Ishikawa (cell line): ENCODE data around the gene AIM2.

Source experiments
- CEBPB ChIP-seq: IDR thresholded peaks from 2 replicates; pipeline ENCODE4 v1.6.1; 2012
- CREB1 ChIP-seq: IDR thresholded peaks from 2 replicates; pipeline ENCODE4 v1.6.1; 2012; ENCODE audit warnings: low read depth
- EGR1 ChIP-seq: IDR thresholded peaks from 2 replicates; pipeline ENCODE4 v1.6.1; 2012
- EP300 ChIP-seq: IDR thresholded peaks from 2 replicates; pipeline ENCODE4 v1.6.1; 2012; ENCODE audit warnings: borderline replicate concordance
- FOXM1 ChIP-seq: IDR thresholded peaks from 2 replicates; pipeline ENCODE4 v1.6.1; 2012; ENCODE audit warnings: low read depth, borderline replicate concordance
- NFIC ChIP-seq: IDR thresholded peaks from 2 replicates; pipeline ENCODE4 v1.6.1; 2012
- RAD21 ChIP-seq: IDR thresholded peaks from 2 replicates; pipeline ENCODE4 v1.6.1; 2012; ENCODE audit warnings: low read depth
- TAF1 ChIP-seq: IDR thresholded peaks from 2 replicates; pipeline ENCODE4 v1.6.1; 2012; ENCODE audit warnings: low read depth, mild to moderate bottlenecking
- TCF12 ChIP-seq: IDR thresholded peaks from 2 replicates; pipeline ENCODE4 v1.6.1; 2012; ENCODE audit warnings: low read depth
- TEAD4 ChIP-seq: IDR thresholded peaks from 2 replicates; pipeline ENCODE4 v1.6.1; 2012
- YY1 ChIP-seq: IDR thresholded peaks from 2 replicates; pipeline ENCODE4 v1.6.1; 2012; ENCODE audit warnings: low read depth
- ZBTB7A ChIP-seq: IDR thresholded peaks from 2 replicates; pipeline ENCODE4 v1.6.1; 2012; ENCODE audit warnings: low read depth
- TF ChIP-seq, protein P1 (sequence below): IDR thresholded peaks from 2 replicates; pipeline ENCODE4 v1.6.1; 2012
- TF ChIP-seq, protein P2 (sequence below): IDR thresholded peaks from 2 replicates; pipeline ENCODE4 v1.6.1; 2012; ENCODE audit warnings: low read depth, mild to moderate bottlenecking
- TF ChIP-seq, protein P3 (sequence below): IDR thresholded peaks from 2 replicates; pipeline ENCODE4 v1.6.1; 2012

Gene AIM2, protein sequence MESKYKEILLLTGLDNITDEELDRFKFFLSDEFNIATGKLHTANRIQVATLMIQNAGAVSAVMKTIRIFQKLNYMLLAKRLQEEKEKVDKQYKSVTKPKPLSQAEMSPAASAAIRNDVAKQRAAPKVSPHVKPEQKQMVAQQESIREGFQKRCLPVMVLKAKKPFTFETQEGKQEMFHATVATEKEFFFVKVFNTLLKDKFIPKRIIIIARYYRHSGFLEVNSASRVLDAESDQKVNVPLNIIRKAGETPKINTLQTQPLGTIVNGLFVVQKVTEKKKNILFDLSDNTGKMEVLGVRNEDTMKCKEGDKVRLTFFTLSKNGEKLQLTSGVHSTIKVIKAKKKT

DNA sequence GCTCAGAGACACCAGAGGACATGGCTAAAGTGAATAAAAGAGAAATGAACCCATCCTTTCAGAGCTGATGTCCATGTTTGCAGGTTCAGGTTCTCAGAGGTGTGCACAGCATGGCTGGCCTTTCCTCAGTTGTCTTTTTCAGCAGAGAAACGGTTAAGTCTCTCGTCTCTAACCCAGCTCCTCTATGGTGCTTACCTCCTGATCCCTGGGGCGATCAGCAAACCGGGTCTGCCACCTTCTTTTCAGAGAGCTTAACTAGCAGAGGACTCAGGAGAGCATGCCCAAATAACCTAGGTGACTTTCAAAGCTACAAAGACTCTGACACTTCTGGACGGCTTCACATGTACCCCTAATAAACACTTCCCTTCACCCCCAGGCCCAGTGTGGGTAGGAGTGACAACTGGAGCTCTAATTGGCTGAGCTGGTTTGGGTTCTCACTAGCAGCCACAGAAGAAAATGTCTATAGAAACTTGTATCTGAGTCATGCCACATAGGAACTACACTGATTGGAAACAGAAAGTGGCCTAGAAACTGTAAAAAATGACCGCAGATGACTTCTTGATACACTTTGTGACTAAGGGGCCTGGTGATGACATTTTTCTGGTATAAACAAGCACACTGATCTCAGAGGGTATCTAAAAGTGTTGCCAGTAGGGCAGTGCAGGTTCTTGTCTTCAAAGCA lies at the start of gene AIM2:
Gene AIM2 (minus strand): TSS at position 329 of the 682 bp plus-strand sequence. CDS start 3,267 bp downstream, outside the sequence.
- TF ChIP-seq EP300: no peak
- TF ChIP-seq CEBPB: no peak
- TF ChIP-seq, protein P1, sequence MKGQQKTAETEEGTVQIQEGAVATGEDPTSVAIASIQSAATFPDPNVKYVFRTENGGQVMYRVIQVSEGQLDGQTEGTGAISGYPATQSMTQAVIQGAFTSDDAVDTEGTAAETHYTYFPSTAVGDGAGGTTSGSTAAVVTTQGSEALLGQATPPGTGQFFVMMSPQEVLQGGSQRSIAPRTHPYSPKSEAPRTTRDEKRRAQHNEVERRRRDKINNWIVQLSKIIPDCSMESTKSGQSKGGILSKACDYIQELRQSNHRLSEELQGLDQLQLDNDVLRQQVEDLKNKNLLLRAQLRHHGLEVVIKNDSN: no peak
- TF ChIP-seq TAF1: no peak
- TF ChIP-seq YY1: no peak
- TF ChIP-seq NFIC: no peak
- TF ChIP-seq TEAD4: no peak
- no peak for TF ChIP-seq RAD21

DNA sequence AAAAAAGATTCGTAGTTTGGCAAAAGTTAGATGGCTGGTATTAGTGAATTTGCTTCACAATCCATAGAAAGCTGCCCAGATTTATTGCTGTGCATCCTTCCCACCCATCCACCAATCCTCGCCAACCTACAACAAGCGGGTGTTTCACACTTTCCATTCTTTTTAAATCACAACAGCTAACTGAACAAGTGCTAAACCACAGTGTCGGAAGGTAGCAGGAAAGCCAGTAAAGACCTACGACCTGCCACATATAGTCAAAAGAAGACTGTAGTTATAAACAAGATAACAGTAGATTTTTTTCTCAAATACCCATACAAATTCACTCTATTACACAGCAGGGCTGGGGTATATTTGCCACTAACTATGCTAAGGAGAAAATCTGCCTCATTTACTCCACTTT lies 47.0 kb upstream of the AIM2 start:
- TF ChIP-seq ZBTB7A (no peak), TEAD4 (no peak), NFIC (no peak), TCF12 (no peak), TAF1 (no peak), EGR1 (no peak), EP300 (no peak), YY1 (no peak), RAD21 (no peak), CEBPB (no peak), CREB1 (no peak), FOXM1 (no peak)
- TF ChIP-seq, protein P2, sequence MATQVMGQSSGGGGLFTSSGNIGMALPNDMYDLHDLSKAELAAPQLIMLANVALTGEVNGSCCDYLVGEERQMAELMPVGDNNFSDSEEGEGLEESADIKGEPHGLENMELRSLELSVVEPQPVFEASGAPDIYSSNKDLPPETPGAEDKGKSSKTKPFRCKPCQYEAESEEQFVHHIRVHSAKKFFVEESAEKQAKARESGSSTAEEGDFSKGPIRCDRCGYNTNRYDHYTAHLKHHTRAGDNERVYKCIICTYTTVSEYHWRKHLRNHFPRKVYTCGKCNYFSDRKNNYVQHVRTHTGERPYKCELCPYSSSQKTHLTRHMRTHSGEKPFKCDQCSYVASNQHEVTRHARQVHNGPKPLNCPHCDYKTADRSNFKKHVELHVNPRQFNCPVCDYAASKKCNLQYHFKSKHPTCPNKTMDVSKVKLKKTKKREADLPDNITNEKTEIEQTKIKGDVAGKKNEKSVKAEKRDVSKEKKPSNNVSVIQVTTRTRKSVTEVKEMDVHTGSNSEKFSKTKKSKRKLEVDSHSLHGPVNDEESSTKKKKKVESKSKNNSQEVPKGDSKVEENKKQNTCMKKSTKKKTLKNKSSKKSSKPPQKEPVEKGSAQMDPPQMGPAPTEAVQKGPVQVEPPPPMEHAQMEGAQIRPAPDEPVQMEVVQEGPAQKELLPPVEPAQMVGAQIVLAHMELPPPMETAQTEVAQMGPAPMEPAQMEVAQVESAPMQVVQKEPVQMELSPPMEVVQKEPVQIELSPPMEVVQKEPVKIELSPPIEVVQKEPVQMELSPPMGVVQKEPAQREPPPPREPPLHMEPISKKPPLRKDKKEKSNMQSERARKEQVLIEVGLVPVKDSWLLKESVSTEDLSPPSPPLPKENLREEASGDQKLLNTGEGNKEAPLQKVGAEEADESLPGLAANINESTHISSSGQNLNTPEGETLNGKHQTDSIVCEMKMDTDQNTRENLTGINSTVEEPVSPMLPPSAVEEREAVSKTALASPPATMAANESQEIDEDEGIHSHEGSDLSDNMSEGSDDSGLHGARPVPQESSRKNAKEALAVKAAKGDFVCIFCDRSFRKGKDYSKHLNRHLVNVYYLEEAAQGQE: no peak
- TF ChIP-seq, protein P1: no peak
- TF ChIP-seq, protein P3, sequence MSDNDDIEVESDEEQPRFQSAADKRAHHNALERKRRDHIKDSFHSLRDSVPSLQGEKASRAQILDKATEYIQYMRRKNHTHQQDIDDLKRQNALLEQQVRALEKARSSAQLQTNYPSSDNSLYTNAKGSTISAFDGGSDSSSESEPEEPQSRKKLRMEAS: no peak

DNA sequence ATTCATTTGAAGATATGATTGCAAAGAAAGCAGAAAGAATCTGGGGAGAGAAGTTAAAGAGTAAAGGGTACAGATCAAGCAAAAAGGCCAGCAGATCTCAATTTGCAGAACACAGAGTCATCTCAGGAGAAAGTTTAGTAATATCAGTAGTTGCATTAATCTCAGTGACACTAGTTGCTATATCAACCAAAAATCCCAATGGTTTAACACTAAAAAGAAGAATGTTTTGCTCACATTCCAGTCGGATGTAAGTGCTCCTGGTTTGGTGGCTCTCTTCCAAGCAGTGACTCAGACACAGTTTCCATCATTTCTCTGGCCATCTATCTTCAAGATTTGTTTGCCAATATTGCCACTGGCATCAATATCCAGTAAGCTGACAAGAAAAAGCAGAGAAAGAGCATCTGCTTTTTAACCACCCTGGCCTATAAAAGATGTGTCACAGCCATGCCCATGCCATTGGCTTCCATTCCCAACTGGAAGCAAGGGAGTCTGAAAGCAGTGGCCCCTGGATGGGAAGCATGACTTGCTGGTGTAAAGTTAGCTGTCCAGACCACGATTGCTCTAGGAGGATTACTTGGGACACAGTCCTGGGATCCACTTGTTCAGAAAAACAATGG lies 45.5 kb upstream of the AIM2 start:
- no peak for TF ChIP-seq CEBPB

DNA sequence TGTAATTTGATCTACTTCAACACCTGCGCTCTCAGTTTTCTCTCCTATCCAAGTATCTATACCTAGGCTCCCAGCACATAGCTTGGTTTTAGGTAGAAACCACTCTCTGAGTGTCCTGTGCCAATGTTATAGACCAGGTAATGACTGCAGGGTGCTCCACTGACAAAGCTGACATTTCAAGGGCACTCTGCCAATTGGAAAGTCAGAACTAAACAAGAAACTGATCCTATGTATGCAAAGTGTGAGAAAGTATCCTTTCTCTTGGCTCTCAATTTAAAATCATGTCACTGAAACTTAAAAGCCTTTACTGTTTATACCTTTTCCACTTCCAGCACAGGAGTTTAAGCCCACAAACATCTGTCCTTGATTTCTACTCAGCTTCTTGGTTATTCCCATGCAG lies 45.0 kb upstream of the AIM2 start:
- TF ChIP-seq FOXM1: no peak
- TF ChIP-seq RAD21: no peak
- TF ChIP-seq TCF12: no peak
- TF ChIP-seq, protein P1: no peak
- no peak for TF ChIP-seq TAF1
- TF ChIP-seq, protein P3: no peak
- TF ChIP-seq EGR1: no peak
- no peak for TF ChIP-seq EP300
- TF ChIP-seq NFIC: no peak
- TF ChIP-seq TEAD4: no peak
- TF ChIP-seq YY1: no peak
- TF ChIP-seq, protein P2: no peak
- TF ChIP-seq CREB1: no peak
- no peak for TF ChIP-seq ZBTB7A

DNA sequence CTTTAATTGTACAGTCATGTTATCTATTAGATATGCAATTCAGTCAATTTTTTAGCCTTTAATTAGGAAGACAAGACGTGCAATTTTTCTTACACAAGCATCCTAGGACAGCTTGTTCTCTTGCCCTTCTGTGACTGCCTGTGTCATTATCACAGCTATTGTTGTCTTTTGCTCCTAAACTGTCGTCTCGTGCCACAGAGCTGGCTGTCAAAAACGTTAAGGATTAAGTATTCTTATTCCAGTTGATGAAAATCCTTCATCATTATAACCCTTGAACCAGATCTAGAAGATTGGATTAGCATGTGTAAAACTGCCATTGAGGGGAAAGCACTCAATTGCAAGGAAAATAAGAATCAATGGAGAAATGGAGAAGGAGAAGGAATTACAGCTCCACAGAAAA lies 43.8 kb upstream of the AIM2 start:
- TF ChIP-seq ZBTB7A: no peak
- TF ChIP-seq EGR1: no peak
- no peak for TF ChIP-seq CREB1
- no peak for TF ChIP-seq EP300
- no peak for TF ChIP-seq CEBPB
- TF ChIP-seq TCF12: no peak
